Measurements from ENCODE around the gene FGF21. TPM values are rescaled to one million over a fixed set of nuclear protein-coding genes. Genes with fewer than 3 reads are reported as not detected.

Gene FGF21
- not detected for polyA plus RNA-seq

- Histone ChIP-seq H3K4me3 (ENCODE audit: low read depth in 1 of 2, low read length in 2 of 2) (no peak within 1 kb of the TSS), H3K27ac (ENCODE audit: low read depth in 2 of 2, low read length in 1 of 2) (no peak within 1 kb of the TSS), H3K36me3 (ENCODE audit: control insufficient read depth in 2 of 2, insufficient read depth in 2 of 2, low read length in 1 of 2) (peaks cover 0 to 3% of the 10 kb centered on the region in 2 donors), H3K27me3 (ENCODE audit: control insufficient read depth in 1 of 2, insufficient read depth in 2 of 2, low read length in 2 of 2) (no peaks in the 10 kb centered on the region), H3K4me1 (ENCODE audit: control insufficient read depth in 2 of 2, insufficient read depth in 2 of 2, low read length in 1 of 2) (peaks cover under 1 to 9% of the 10 kb centered on the region in 2 donors), H3K9me3 (ENCODE audit: control insufficient read depth in 2 of 2, insufficient read depth in 1 of 2, low read depth in 1 of 2, low read length in 1 of 2) (no peaks in the 10 kb centered on the region)
- 79 to 86% methylated on average over 4 of the region's 4 CpGs for WGBS, 2 donors
Observed at GRCh38 chr19:48755084-48755641, at the start of gene FGF21. TSS of gene FGF21 (plus strand) at chr19:48755524. CDS start at chr19:48756237, 713 bp downstream.

- no peaks in the 10 kb centered on the region for H3K27me3 ChIP-seq (ENCODE audit: control insufficient read depth in 1 of 2, insufficient read depth in 2 of 2, low read length in 2 of 2)
- H3K27ac ChIP-seq (ENCODE audit: low read depth in 2 of 2, low read length in 1 of 2), result no peak overlapping the region
- WGBS, 2 donors, result 62 to 64% methylated on average over 11 of the region's 11 CpGs
- no peak overlapping the region for H3K4me3 ChIP-seq (ENCODE audit: low read depth in 1 of 2, low read length in 2 of 2)
- H3K36me3 ChIP-seq (ENCODE audit: control insufficient read depth in 2 of 2, insufficient read depth in 2 of 2, low read length in 1 of 2), result peaks cover 3% of the 10 kb centered on the region in 2 donors
- peaks cover 0 to 2% of the 10 kb centered on the region in 2 donors for H3K9me3 ChIP-seq (ENCODE audit: control insufficient read depth in 2 of 2, insufficient read depth in 1 of 2, low read depth in 1 of 2, low read length in 1 of 2)
- peaks cover 2 to 6% of the 10 kb centered on the region in 2 donors for H3K4me1 ChIP-seq (ENCODE audit: control insufficient read depth in 2 of 2, insufficient read depth in 2 of 2, low read length in 1 of 2)
Observed at GRCh38 chr19:48708471-48708870, 46.9 kb upstream of the FGF21 start.

GRCh38 chr19:48711106-48711662 is 44.1 kb upstream of the FGF21 start:
- 93% methylated on average over 4 of the region's 4 CpGs for WGBS, 2 donors

GRCh38 chr19:48713041-48713863 is 42.1 kb upstream of the FGF21 start:
- H3K27ac ChIP-seq (ENCODE audit: low read depth in 2 of 2, low read length in 1 of 2), result peak overlapping the region; percentile 58 to 70
- no peaks in the 10 kb centered on the region for H3K36me3 ChIP-seq (ENCODE audit: control insufficient read depth in 2 of 2, insufficient read depth in 2 of 2, low read length in 1 of 2)
- WGBS, 2 donors, result 18% methylated on average over 25 of the region's 25 CpGs
- peaks cover 8 to 22% of the 10 kb centered on the region in 2 donors for H3K4me1 ChIP-seq (ENCODE audit: control insufficient read depth in 2 of 2, insufficient read depth in 2 of 2, low read length in 1 of 2)
- H3K27me3 ChIP-seq (ENCODE audit: control insufficient read depth in 1 of 2, insufficient read depth in 2 of 2, low read length in 2 of 2), result no peaks in the 10 kb centered on the region
- H3K4me3 ChIP-seq (ENCODE audit: low read depth in 1 of 2, low read length in 2 of 2), result peak overlapping the region; percentile 58 to 65
- peaks cover 0 to 2% of the 10 kb centered on the region in 2 donors for H3K9me3 ChIP-seq (ENCODE audit: control insufficient read depth in 2 of 2, insufficient read depth in 1 of 2, low read depth in 1 of 2, low read length in 1 of 2)

More at GRCh38 chr19:48711106-48711662, 44.1 kb upstream of the FGF21 start:
- no peaks in the 10 kb centered on the region for H3K36me3 ChIP-seq (ENCODE audit: control insufficient read depth in 2 of 2, insufficient read depth in 2 of 2, low read length in 1 of 2)
- no peaks in the 10 kb centered on the region for H3K27me3 ChIP-seq (ENCODE audit: control insufficient read depth in 1 of 2, insufficient read depth in 2 of 2, low read length in 2 of 2)
- peaks cover 8 to 15% of the 10 kb centered on the region in 2 donors for H3K4me1 ChIP-seq (ENCODE audit: control insufficient read depth in 2 of 2, insufficient read depth in 2 of 2, low read length in 1 of 2)
- no peak overlapping the region for H3K27ac ChIP-seq (ENCODE audit: low read depth in 2 of 2, low read length in 1 of 2)
- H3K9me3 ChIP-seq (ENCODE audit: control insufficient read depth in 2 of 2, insufficient read depth in 1 of 2, low read depth in 1 of 2, low read length in 1 of 2), result peaks cover 0 to 2% of the 10 kb centered on the region in 2 donors
- H3K4me3 ChIP-seq (ENCODE audit: low read depth in 1 of 2, low read length in 2 of 2), result no peak overlapping the region

GRCh38 chr19:48713864-48714755 is 41.2 kb upstream of the FGF21 start:
- WGBS, 2 donors, result 0 to 1% methylated on average over 66 to 67 of the region's 67 CpGs
- Histone ChIP-seq H3K36me3 (ENCODE audit: control insufficient read depth in 2 of 2, insufficient read depth in 2 of 2, low read length in 1 of 2) (no peaks in the 10 kb centered on the region), H3K9me3 (ENCODE audit: control insufficient read depth in 2 of 2, insufficient read depth in 1 of 2, low read depth in 1 of 2, low read length in 1 of 2) (peaks cover 0 to 2% of the 10 kb centered on the region in 2 donors), H3K27me3 (ENCODE audit: control insufficient read depth in 1 of 2, insufficient read depth in 2 of 2, low read length in 2 of 2) (no peaks in the 10 kb centered on the region), H3K27ac (ENCODE audit: low read depth in 2 of 2, low read length in 1 of 2) (peak overlapping the region; percentile 79 to 94), H3K4me1 (ENCODE audit: control insufficient read depth in 2 of 2, insufficient read depth in 2 of 2, low read length in 1 of 2) (peaks cover 8 to 22% of the 10 kb centered on the region in 2 donors), H3K4me3 (ENCODE audit: low read depth in 1 of 2, low read length in 2 of 2) (peak overlapping the region; percentile 58 to 65)

GRCh38 chr19:48714759-48715675 is 40.3 kb upstream of the FGF21 start:
- Histone ChIP-seq H3K9me3 (ENCODE audit: control insufficient read depth in 2 of 2, insufficient read depth in 1 of 2, low read depth in 1 of 2, low read length in 1 of 2) (peaks cover 0 to 2% of the 10 kb centered on the region in 2 donors), H3K4me1 (ENCODE audit: control insufficient read depth in 2 of 2, insufficient read depth in 2 of 2, low read length in 1 of 2) (peaks cover 8 to 22% of the 10 kb centered on the region in 2 donors), H3K36me3 (ENCODE audit: control insufficient read depth in 2 of 2, insufficient read depth in 2 of 2, low read length in 1 of 2) (no peaks in the 10 kb centered on the region), H3K27ac (ENCODE audit: low read depth in 2 of 2, low read length in 1 of 2) (peak overlapping the region; percentile 79 to 94), H3K27me3 (ENCODE audit: control insufficient read depth in 1 of 2, insufficient read depth in 2 of 2, low read length in 2 of 2) (no peaks in the 10 kb centered on the region), H3K4me3 (ENCODE audit: low read depth in 1 of 2, low read length in 2 of 2) (peak overlapping the region; percentile 39 to 47)
- 43 to 46% methylated on average over 26 of the region's 26 CpGs for WGBS, 2 donors

- H3K27me3 ChIP-seq (ENCODE audit: control insufficient read depth in 1 of 2, insufficient read depth in 2 of 2, low read length in 2 of 2), result no peaks in the 10 kb centered on the region
- H3K4me3 ChIP-seq (ENCODE audit: low read depth in 1 of 2, low read length in 2 of 2), result peak overlapping the region in 1 of 2 donors; percentile 14
- peaks cover 8 to 22% of the 10 kb centered on the region in 2 donors for H3K4me1 ChIP-seq (ENCODE audit: control insufficient read depth in 2 of 2, insufficient read depth in 2 of 2, low read length in 1 of 2)
- no peaks in the 10 kb centered on the region for H3K36me3 ChIP-seq (ENCODE audit: control insufficient read depth in 2 of 2, insufficient read depth in 2 of 2, low read length in 1 of 2)
- H3K9me3 ChIP-seq (ENCODE audit: control insufficient read depth in 2 of 2, insufficient read depth in 1 of 2, low read depth in 1 of 2, low read length in 1 of 2), result peaks cover 0 to 2% of the 10 kb centered on the region in 2 donors
- WGBS, 2 donors, result 34 to 57% methylated on average over 19 of the region's 19 CpGs
- H3K27ac ChIP-seq (ENCODE audit: low read depth in 2 of 2, low read length in 1 of 2), result peak overlapping the region; percentile 79 to 94
Observed at GRCh38 chr19:48715681-48716171, 39.6 kb upstream of the FGF21 start.

- H3K27ac ChIP-seq (ENCODE audit: low read depth in 2 of 2, low read length in 1 of 2), result peak overlapping the region; percentile 39 to 79
- H3K4me3 ChIP-seq (ENCODE audit: low read depth in 1 of 2, low read length in 2 of 2), result peak overlapping the region in 1 of 2 donors; percentile 11
- H3K27me3 ChIP-seq (ENCODE audit: control insufficient read depth in 1 of 2, insufficient read depth in 2 of 2, low read length in 2 of 2), result no peaks in the 10 kb centered on the region
- peaks cover 0 to 2% of the 10 kb centered on the region in 2 donors for H3K36me3 ChIP-seq (ENCODE audit: control insufficient read depth in 2 of 2, insufficient read depth in 2 of 2, low read length in 1 of 2)
- 20% methylated on average over 15 to 24 of the region's 24 CpGs for WGBS, 2 donors
- H3K9me3 ChIP-seq (ENCODE audit: control insufficient read depth in 2 of 2, insufficient read depth in 1 of 2, low read depth in 1 of 2, low read length in 1 of 2), result no peaks in the 10 kb centered on the region
- H3K4me1 ChIP-seq (ENCODE audit: control insufficient read depth in 2 of 2, insufficient read depth in 2 of 2, low read length in 1 of 2), result peaks cover 8 to 22% of the 10 kb centered on the region in 2 donors
Observed at GRCh38 chr19:48716562-48717291, 38.6 kb upstream of the FGF21 start.
